GM12872 (cell line): ENCODE data around the gene RHBDD3.

Experiments
- CTCF ChIP-seq: IDR thresholded peaks from 3 replicates; pipeline ENCODE4 v1.5.1; 2011; ENCODE audit warnings: low read depth, mild to moderate bottlenecking, low read length, moderate library complexity; ENCODE audit not compliant: insufficient read depth

RHBDD3 gene

GRCh38 chr22:29290061-29290460 is 22.3 kb upstream of the RHBDD3 start:
- TF ChIP-seq CTCF = no peak

GRCh38 chr22:29288837-29289236 is 21.1 kb upstream of the RHBDD3 start:
- no peak for TF ChIP-seq CTCF

- TF ChIP-seq CTCF = no peak
Measured at GRCh38 chr22:29284196-29284595, 16.4 kb upstream of the RHBDD3 start.

- TF ChIP-seq CTCF = no peak
Measured at GRCh38 chr22:29277927-29278326, 10.1 kb upstream of the RHBDD3 start.

- TF ChIP-seq CTCF = no peak
Measured at GRCh38 chr22:29275819-29276565, 8.2 kb upstream of the RHBDD3 start.

- no peak for TF ChIP-seq CTCF
Measured at GRCh38 chr22:29275167-29275566, 7.4 kb upstream of the RHBDD3 start.

GRCh38 chr22:29272624-29273023 is 4.8 kb upstream of the RHBDD3 start:
- TF ChIP-seq CTCF = no peak
